CD4-positive, alpha-beta T cell (primary cell): ENCODE data around the gene FLT4. TPM values are rescaled to one million over a fixed set of nuclear protein-coding genes. Genes with fewer than 3 reads are reported as not detected.

Experiments used
- ATAC-seq: fragments of 200-7000 bp; cut with Tn5 transposase; one replicate; pipeline ENCODE4 v1.10.0; 2022; ENCODE audit warnings: mild to moderate bottlenecking; ENCODE audit not compliant: poor library complexity
- CTCF ChIA-PET: fragments of 350-600 bp; sonication (Branson Sonifier 250); formaldehyde crosslinking; loops from one replicate; lab custom pipeline; 2021; ENCODE audit warnings: antibody characterized with exemption, inconsistent platforms; lab: Charles Lee
- POLR2A ChIA-PET: fragments of 350-600 bp; sonication (Branson Sonifier 250); formaldehyde crosslinking; loops from one replicate; lab custom pipeline; 2021; ENCODE audit warnings: antibody characterized with exemption, inconsistent platforms; lab: Charles Lee
- DNase-seq, 14 experiments: peaks; one replicate each; pipeline ENCODE4 v3.0.0-alpha.2; 2013 to 2020; ENCODE audit warnings: mixed read lengths in 2 of 14
- H3K27ac ChIP-seq, 2 donors: one replicate each; pipeline versions ENCODE4 v1.5.1 to v1.7.0; 2013; ENCODE audit warnings: low read length in 2 of 2, low read depth in 1 of 2, mild to moderate bottlenecking in 1 of 2
- H3K27me3 ChIP-seq, 2 experiments: 1 replicate in 1 of 2; 2 replicates in 1 of 2; pipeline versions ENCODE4 v1.6.1 to v1.7.0; 2013; ENCODE audit warnings: low read length in 2 of 2, control low read depth in 1 of 2, mild to moderate bottlenecking in 1 of 2, moderate library complexity in 1 of 2; ENCODE audit not compliant: insufficient read depth in 2 of 2, control insufficient read depth in 1 of 2
- H3K36me3 ChIP-seq: one replicate; pipeline ENCODE4 v1.6.1; 2013; ENCODE audit warnings: low read length, control low read depth; ENCODE audit not compliant: insufficient read depth
- H3K4me1 ChIP-seq: one replicate; pipeline ENCODE4 v1.6.1; 2013; ENCODE audit warnings: low read length, control low read depth; ENCODE audit not compliant: insufficient read depth
- H3K4me3 ChIP-seq: one replicate; pipeline ENCODE4 v1.5.1; 2013; ENCODE audit warnings: mild to moderate bottlenecking, low read length, moderate library complexity
- H3K9me3 ChIP-seq, 2 experiments: 1 replicate in 1 of 2; 2 replicates in 1 of 2; pipeline versions ENCODE4 v1.6.1 to v1.7.0; 2013; ENCODE audit warnings: low read length in 2 of 2, mild to moderate bottlenecking in 2 of 2, control low read depth in 1 of 2, moderate library complexity in 1 of 2; ENCODE audit not compliant: control insufficient read depth in 1 of 2, insufficient read depth in 1 of 2
- H3K27ac Mint-ChIP-seq: one replicate; pipeline ENCODE4 v1.8.0; 2020; ENCODE audit warnings: mixed read lengths
- H3K27me3 Mint-ChIP-seq: one replicate; pipeline ENCODE4 v1.8.0; 2021; ENCODE audit warnings: mixed read lengths
- H3K36me3 Mint-ChIP-seq: one replicate; pipeline ENCODE4 v1.8.0; 2021; ENCODE audit warnings: low read depth, mixed read lengths
- H3K4me1 Mint-ChIP-seq: one replicate; pipeline ENCODE4 v1.8.0; 2021; ENCODE audit warnings: low read depth, mixed read lengths
- H3K4me3 Mint-ChIP-seq: one replicate; pipeline ENCODE4 v1.8.0; 2020; ENCODE audit warnings: mild to moderate bottlenecking, mixed read lengths
- H3K9me3 Mint-ChIP-seq: one replicate; pipeline ENCODE4 v1.8.0; 2020; ENCODE audit warnings: mixed read lengths
- intact Hi-C, 2 experiments: fragments of 100-400 bp; cut with DNase I in 1 of 2; cut with micrococcal nuclease in 1 of 2; formaldehyde crosslinking; loops; one replicate each; pipeline versions ENCODE4 v1.15.1 to v1.9.0; 2023 to 2025; cut with DNase I, micrococcal nuclease
- total RNA-seq, 174 experiments: library from RNA in 2 of 174; stranded (reverse) in 2 of 174; gene quantifications; one replicate each; pipeline ENCODE4 v1.2.3 and lab custom pipeline; 2021 to 2026
- TF ChIP-seq, protein P1 (sequence below): fragments of 200-600 bp; IDR thresholded peaks from one replicate; pipeline ENCODE4 v1.8.0; 2022; ENCODE audit warnings: antibody characterized with exemption, mild to moderate bottlenecking

Gene FLT4
- total RNA-seq, 2 experiments from 2014 or later = 2.3 to 2.5 TPM

DNA sequence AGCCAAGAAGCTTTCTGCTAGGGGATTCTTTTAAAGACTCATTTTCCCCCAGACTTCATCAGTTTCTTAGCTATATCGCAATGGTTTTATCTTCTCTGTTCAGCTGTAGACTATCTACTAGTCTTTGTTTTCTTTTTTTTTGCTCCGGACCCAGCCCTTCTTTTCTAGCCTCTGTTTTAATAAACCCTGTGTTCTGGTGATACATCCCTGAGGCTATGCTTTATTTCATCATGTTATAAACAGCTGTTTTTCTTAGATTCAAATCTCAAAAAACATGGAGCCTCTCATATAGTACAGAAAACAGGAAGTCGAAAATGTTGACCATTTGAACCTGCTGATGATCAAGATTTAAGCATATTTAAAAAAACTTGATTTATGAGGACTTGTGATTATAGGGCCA is 95.9 kb downstream of the FLT4 start:
- H3K9me3 Mint-ChIP-seq = no peaks in the 10 kb centered on the region
- Histone ChIP-seq H3K9me3 (no peaks in the 10 kb centered on the region), H3K27me3 (no peaks in the 10 kb centered on the region), H3K4me1 (no peaks in the 10 kb centered on the region), H3K27ac (no peak overlapping the region), H3K36me3 (peaks cover 47% of the 10 kb centered on the region), H3K4me3 (no peak overlapping the region)
- ChIA-PET CTCF (no interaction called here), POLR2A (interaction anchor here (0.6 kb wide), 1 partner anchor 371 kb away, joined by 3 read pairs; no protein-coding TSS in a partner anchor)
- no peak overlapping the region for H3K27ac Mint-ChIP-seq
- peaks cover 1% of the 10 kb centered on the region for H3K4me1 Mint-ChIP-seq
- ATAC-seq (no peak), DNase-seq (no peak)
- TF ChIP-seq, protein P1, sequence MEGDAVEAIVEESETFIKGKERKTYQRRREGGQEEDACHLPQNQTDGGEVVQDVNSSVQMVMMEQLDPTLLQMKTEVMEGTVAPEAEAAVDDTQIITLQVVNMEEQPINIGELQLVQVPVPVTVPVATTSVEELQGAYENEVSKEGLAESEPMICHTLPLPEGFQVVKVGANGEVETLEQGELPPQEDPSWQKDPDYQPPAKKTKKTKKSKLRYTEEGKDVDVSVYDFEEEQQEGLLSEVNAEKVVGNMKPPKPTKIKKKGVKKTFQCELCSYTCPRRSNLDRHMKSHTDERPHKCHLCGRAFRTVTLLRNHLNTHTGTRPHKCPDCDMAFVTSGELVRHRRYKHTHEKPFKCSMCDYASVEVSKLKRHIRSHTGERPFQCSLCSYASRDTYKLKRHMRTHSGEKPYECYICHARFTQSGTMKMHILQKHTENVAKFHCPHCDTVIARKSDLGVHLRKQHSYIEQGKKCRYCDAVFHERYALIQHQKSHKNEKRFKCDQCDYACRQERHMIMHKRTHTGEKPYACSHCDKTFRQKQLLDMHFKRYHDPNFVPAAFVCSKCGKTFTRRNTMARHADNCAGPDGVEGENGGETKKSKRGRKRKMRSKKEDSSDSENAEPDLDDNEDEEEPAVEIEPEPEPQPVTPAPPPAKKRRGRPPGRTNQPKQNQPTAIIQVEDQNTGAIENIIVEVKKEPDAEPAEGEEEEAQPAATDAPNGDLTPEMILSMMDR = no peak
- H3K27me3 Mint-ChIP-seq = no peaks in the 10 kb centered on the region
- H3K36me3 Mint-ChIP-seq = peaks cover 91% of the 10 kb centered on the region
- H3K4me3 Mint-ChIP-seq = no peak overlapping the region
- intact Hi-C loops = no loop called here

Other genes starting within 250 kb of the FLT4 start
- gene CNOT6, start 155.2 kb downstream of the FLT4 start, total RNA-seq = 10 to 100 TPM; 12.5 to 13.8 TPM
- gene SCGB3A1, start 58.1 kb downstream of the FLT4 start, total RNA-seq = not detected
- not detected for gene OR2Y1, start 90.5 kb upstream of the FLT4 start, total RNA-seq
- 10 to 100 TPM; 49.0 to 60.2 TPM for gene MGAT1, start 153.2 kb upstream of the FLT4 start, total RNA-seq
- 10 to 100 TPM; 22.6 to 24.9 TPM for gene ZFP62, start 211.7 kb upstream of the FLT4 start, total RNA-seq
- gene BTNL8, start 249.6 kb upstream of the FLT4 start, total RNA-seq = not detected